Trophoblast cell (in vitro differentiated cells and primary cell): ENCODE results near the gene CRYGS. TPM values are rescaled to one million over a fixed set of nuclear protein-coding genes. Genes with fewer than 3 reads are reported as not detected.
A peak's percentile ranks its signal among the peaks of the same experiment; 100 is the strongest.

Experiments used
- DNase-seq, 2 donors: peaks; one replicate each; pipeline ENCODE4 v3.0.0-alpha.2; 2016
- H2AFZ ChIP-seq: 2 replicates; pipeline ENCODE4 v1.6.1; 2013; ENCODE audit warnings: low read length, moderate library complexity, mild to moderate bottlenecking; ENCODE audit not compliant: insufficient read depth, poor library complexity
- H2AK5ac ChIP-seq: 2 replicates; pipeline ENCODE4 v1.6.1; 2013; ENCODE audit warnings: mild to moderate bottlenecking, low read length
- H2BK120ac ChIP-seq: 2 replicates; pipeline ENCODE4 v1.6.1; 2013; ENCODE audit warnings: low read length, mild to moderate bottlenecking, moderate library complexity; ENCODE audit not compliant: insufficient read depth, poor library complexity
- H2BK12ac ChIP-seq: 2 replicates; pipeline ENCODE4 v1.6.1; 2013; ENCODE audit warnings: mild to moderate bottlenecking, low read length, moderate library complexity
- H2BK5ac ChIP-seq: 2 replicates; pipeline ENCODE4 v1.6.1; 2013; ENCODE audit warnings: low read length, low read depth, moderate library complexity, mild to moderate bottlenecking; ENCODE audit not compliant: poor library complexity
- H3K14ac ChIP-seq: 2 replicates; pipeline ENCODE4 v1.6.1; 2013; ENCODE audit warnings: mild to moderate bottlenecking, low read length
- H3K18ac ChIP-seq: 2 replicates; pipeline ENCODE4 v1.6.1; 2013; ENCODE audit warnings: mild to moderate bottlenecking, low read length
- H3K23ac ChIP-seq: 2 replicates; pipeline ENCODE4 v1.6.1; 2013; ENCODE audit warnings: low read length
- H3K27ac ChIP-seq: 2 replicates; pipeline ENCODE4 v1.5.1; 2013; ENCODE audit warnings: low read depth, mild to moderate bottlenecking, inconsistent platforms, low read length, moderate library complexity
- H3K27me3 ChIP-seq: 2 replicates; pipeline ENCODE4 v1.6.1; 2013; ENCODE audit warnings: inconsistent platforms, mild to moderate bottlenecking, low read length, moderate library complexity; ENCODE audit not compliant: insufficient read depth
- H3K36me3 ChIP-seq, 2 experiments: 1 replicate in 1 of 2; 2 replicates in 1 of 2; pipeline ENCODE4 v1.6.1; 2013; ENCODE audit warnings: low read length in 2 of 2, mild to moderate bottlenecking in 2 of 2, moderate library complexity in 1 of 2; ENCODE audit not compliant: insufficient read depth in 2 of 2, control insufficient read depth in 1 of 2
- H3K4ac ChIP-seq: 2 replicates; pipeline ENCODE4 v1.6.1; 2013; ENCODE audit warnings: low read depth, mild to moderate bottlenecking, low read length, moderate library complexity
- H3K4me1 ChIP-seq, 2 experiments: 1 replicate in 1 of 2; 2 replicates in 1 of 2; pipeline ENCODE4 v1.6.1; 2013; ENCODE audit warnings: low read length in 2 of 2, mild to moderate bottlenecking in 2 of 2, moderate library complexity in 1 of 2; ENCODE audit not compliant: insufficient read depth in 2 of 2, control insufficient read depth in 1 of 2
- H3K4me2 ChIP-seq: 2 replicates; pipeline ENCODE4 v1.6.1; 2013; ENCODE audit warnings: inconsistent platforms, mild to moderate bottlenecking, low read length, moderate library complexity
- H3K4me3 ChIP-seq: 2 replicates; pipeline ENCODE4 v1.5.1; 2013; ENCODE audit warnings: mild to moderate bottlenecking, low read depth, low read length, inconsistent platforms
- H3K79me1 ChIP-seq: one replicate; pipeline ENCODE4 v1.6.1; 2013; ENCODE audit warnings: low read length
- H3K79me2 ChIP-seq: 2 replicates; pipeline ENCODE4 v1.6.1; 2013; ENCODE audit warnings: low read length, mild to moderate bottlenecking; ENCODE audit not compliant: control insufficient read depth, insufficient read depth, poor library complexity
- H3K9ac ChIP-seq: 2 replicates; pipeline ENCODE4 v1.6.1; 2013; ENCODE audit warnings: mild to moderate bottlenecking, low read length
- H3K9me3 ChIP-seq: 2 replicates; pipeline ENCODE4 v1.6.1; 2013; ENCODE audit warnings: low read depth, mild to moderate bottlenecking, control low read depth, inconsistent platforms, low read length; ENCODE audit not compliant: insufficient read depth
- H4K12ac ChIP-seq: 2 replicates; pipeline ENCODE4 v1.6.1; 2013; ENCODE audit warnings: low read depth, mild to moderate bottlenecking, low read length, moderate library complexity
- H4K8ac ChIP-seq: 2 replicates; pipeline ENCODE4 v1.6.1; 2013; ENCODE audit warnings: low read depth, mild to moderate bottlenecking, low read length, moderate library complexity
- H4K91ac ChIP-seq: one replicate; pipeline ENCODE4 v1.6.1; 2013; ENCODE audit warnings: low read depth, mild to moderate bottlenecking, low read length, moderate library complexity
- WGBS: extraction: QIAGEN DNeasy Blood & Tissue Kit; methylation state at CpG from one replicate; pipeline ENCODE4 v1.1.7; 2013; ENCODE audit warnings: missing lambda C conversion rate; ENCODE audit not compliant: insufficient read length, insufficient coverage; ENCODE audit errors: extremely low coverage; 5-methylcytosine and 5-hydroxymethylcytosine counted together
- polyA plus RNA-seq: library from polyadenylated mRNA; stranded (reverse); fragments of 200-250 nt; gene quantifications from 2 replicates; pipeline ENCODE4 v1.2.3, GENCODE V29; 2013

Gene CRYGS
- 0.55 and 0.56 TPM in 2 replicates for polyA plus RNA-seq

- no peak within 1 kb of the TSS for H3K4me3 ChIP-seq
- H3K27me3 ChIP-seq = no peaks in the 10 kb centered on the region
- no peak within 1 kb of the TSS for H3K27ac ChIP-seq
- no peaks in the 10 kb centered on the region for H3K79me1 ChIP-seq
- no peaks in the 10 kb centered on the region for H3K9me3 ChIP-seq
- no peak within 1 kb of the TSS for H4K8ac ChIP-seq
- H3K14ac ChIP-seq = no peak within 1 kb of the TSS
- H3K4ac ChIP-seq = no peak within 1 kb of the TSS
- DNase-seq = no peak
- H2BK5ac ChIP-seq = no peak within 1 kb of the TSS
- H3K4me1 ChIP-seq = no peaks in the 10 kb centered on the region
- H2BK12ac ChIP-seq = no peak within 1 kb of the TSS
- no peak within 1 kb of the TSS for H2AFZ ChIP-seq
- H3K4me2 ChIP-seq = no peak within 1 kb of the TSS
- no peak within 1 kb of the TSS for H2AK5ac ChIP-seq
- WGBS = no CpG with 5 or more reads among the region's 2 CpGs
- H4K91ac ChIP-seq = no peak within 1 kb of the TSS
- no peaks in the 10 kb centered on the region for H3K79me2 ChIP-seq
- no peak within 1 kb of the TSS for H3K9ac ChIP-seq
- H3K23ac ChIP-seq = no peak within 1 kb of the TSS
- no peak within 1 kb of the TSS for H2BK120ac ChIP-seq
- peaks cover 0 to 4% of the 10 kb centered on the region in 2 experiments for H3K36me3 ChIP-seq
- no peak within 1 kb of the TSS for H3K18ac ChIP-seq
- no peak within 1 kb of the TSS for H4K12ac ChIP-seq
Measured at GRCh38 chr3:186544281-186544680, at the start of gene CRYGS. TSS of gene CRYGS (minus strand) at chr3:186544380. CDS start at chr3:186544326, 54 bp downstream.

DNA sequence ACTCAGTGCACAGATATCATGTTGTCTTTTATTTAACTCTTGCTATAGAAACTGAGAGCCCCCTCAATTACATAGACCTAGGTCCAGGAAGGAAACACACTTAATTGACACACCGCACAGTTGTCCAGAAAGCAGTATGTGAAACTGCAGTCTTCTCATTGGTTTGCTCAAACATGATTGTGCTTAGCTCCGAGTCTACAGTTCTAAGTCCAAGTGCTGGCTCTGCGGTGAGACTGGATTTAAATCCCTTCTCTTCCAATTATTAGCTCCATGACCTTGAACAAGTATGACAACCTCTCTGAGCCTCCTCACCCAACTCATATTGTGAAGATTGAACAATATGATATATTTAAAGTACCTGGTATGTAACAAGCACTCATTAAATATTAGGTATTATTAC, 49.7 kb upstream of the CRYGS start:
- H3K36me3 ChIP-seq = no peaks in the 10 kb centered on the region
- peak overlapping the region; percentile 56 for H2BK12ac ChIP-seq
- DNase-seq = no peak
- H2BK120ac ChIP-seq = no peak overlapping the region
- H4K91ac ChIP-seq = no peak overlapping the region
- H3K23ac ChIP-seq = no peak overlapping the region
- peaks cover 11 to 14% of the 10 kb centered on the region in 2 experiments for H3K4me1 ChIP-seq
- no peaks in the 10 kb centered on the region for H3K79me2 ChIP-seq
- H3K14ac ChIP-seq = no peak overlapping the region
- no CpG with 5 or more reads among the region's 3 CpGs for WGBS
- H3K27me3 ChIP-seq = no peaks in the 10 kb centered on the region
- H3K9me3 ChIP-seq = no peaks in the 10 kb centered on the region
- peaks cover 2% of the 10 kb centered on the region for H3K79me1 ChIP-seq
- no peak overlapping the region for H4K8ac ChIP-seq
- no peak overlapping the region for H3K4me3 ChIP-seq
- no peak overlapping the region for H2AK5ac ChIP-seq
- no peak overlapping the region for H3K18ac ChIP-seq
- no peak overlapping the region for H3K9ac ChIP-seq
- no peak overlapping the region for H3K27ac ChIP-seq
- H3K4ac ChIP-seq = no peak overlapping the region
- H2AFZ ChIP-seq = no peak overlapping the region
- H2BK5ac ChIP-seq = no peak overlapping the region
- H4K12ac ChIP-seq = no peak overlapping the region
- no peak overlapping the region for H3K4me2 ChIP-seq

DNA sequence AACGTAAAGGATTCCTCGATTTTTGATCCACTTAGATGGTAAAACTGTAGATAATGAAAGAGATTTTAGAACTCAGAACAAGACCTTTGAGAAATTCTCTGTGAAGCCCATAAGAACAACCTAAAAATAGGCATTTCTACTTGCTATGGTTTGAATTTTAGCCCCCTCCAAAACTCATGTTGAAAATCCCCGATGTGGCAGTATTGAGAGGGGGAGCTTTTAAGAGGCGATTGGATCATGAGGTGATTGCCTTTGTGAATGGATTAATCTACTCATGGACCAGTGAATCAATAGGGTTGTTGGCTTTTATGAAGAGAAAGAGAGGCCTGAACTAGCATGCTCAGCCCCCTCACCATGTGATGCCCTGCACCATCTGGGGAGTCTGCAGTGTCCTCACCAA, 48.5 kb upstream of the CRYGS start:
- Histone ChIP-seq H3K4me2 (no peak overlapping the region), H3K9me3 (no peaks in the 10 kb centered on the region), H3K9ac (no peak overlapping the region), H4K12ac (no peak overlapping the region), H3K14ac (no peak overlapping the region), H3K36me3 (no peaks in the 10 kb centered on the region), H2BK120ac (no peak overlapping the region), H3K4ac (no peak overlapping the region), H4K8ac (no peak overlapping the region), H2AFZ (no peak overlapping the region), H4K91ac (no peak overlapping the region), H3K27me3 (no peaks in the 10 kb centered on the region), H3K79me1 (peaks cover 2% of the 10 kb centered on the region), H3K27ac (no peak overlapping the region), H3K23ac (no peak overlapping the region), H3K18ac (no peak overlapping the region), H2BK5ac (no peak overlapping the region), H2BK12ac (no peak overlapping the region), H3K79me2 (no peaks in the 10 kb centered on the region), H2AK5ac (no peak overlapping the region), H3K4me3 (no peak overlapping the region), H3K4me1 (peaks cover 6 to 11% of the 10 kb centered on the region in 2 experiments)
- no peak for DNase-seq
- WGBS = no CpG with 5 or more reads among the region's 4 CpGs

- H3K9me3 ChIP-seq = no peaks in the 10 kb centered on the region
- H3K79me2 ChIP-seq = no peaks in the 10 kb centered on the region
- DNase-seq = no peak
- no peak overlapping the region for H4K8ac ChIP-seq
- no peak overlapping the region for H3K18ac ChIP-seq
- H3K23ac ChIP-seq = no peak overlapping the region
- no peak overlapping the region for H3K9ac ChIP-seq
- peaks cover 0 to under 1% of the 10 kb centered on the region in 2 experiments for H3K36me3 ChIP-seq
- H2BK5ac ChIP-seq = no peak overlapping the region
- H4K91ac ChIP-seq = no peak overlapping the region
- H3K4me3 ChIP-seq = no peak overlapping the region
- H3K4me1 ChIP-seq = peaks cover 0 to 6% of the 10 kb centered on the region in 2 experiments
- no CpG with 5 or more reads among the region's 7 CpGs for WGBS
- no peak overlapping the region for H3K27ac ChIP-seq
- no peak overlapping the region for H2AK5ac ChIP-seq
- H3K27me3 ChIP-seq = no peaks in the 10 kb centered on the region
- no peak overlapping the region for H2AFZ ChIP-seq
- H2BK120ac ChIP-seq = no peak overlapping the region
- no peak overlapping the region for H2BK12ac ChIP-seq
- no peak overlapping the region for H4K12ac ChIP-seq
- no peak overlapping the region for H3K4ac ChIP-seq
- H3K14ac ChIP-seq = no peak overlapping the region
- no peak overlapping the region for H3K4me2 ChIP-seq
- H3K79me1 ChIP-seq = no peaks in the 10 kb centered on the region
Measured at GRCh38 chr3:186590580-186591295, 46.6 kb upstream of the CRYGS start.
